Body of pancreas (tissue), 4 donors: ENCODE data around the gene VPS4B. TPM values are rescaled to one million over a fixed set of nuclear protein-coding genes. Genes with fewer than 3 reads are reported as not detected.

Source experiments
- ATAC-seq: fragments of 150-250 bp; one replicate; pipeline ENCODE4 v1.9.1; 2016
- DNase-seq, 4 donors: peaks; one replicate each; pipeline ENCODE4 v3.0.0-alpha.2; 2019
- H3K27ac ChIP-seq, 4 donors: fragments of 200-600 bp; sonication (generic); 1 replicate in 3 of 4; 2 replicates in 1 of 4; pipeline versions ENCODE4 v1.5.1 to v1.6.1; 2016 to 2019; ENCODE audit warnings: mild to moderate bottlenecking in 1 of 4, mixed read lengths in 1 of 4, moderate library complexity in 1 of 4
- H3K27me3 ChIP-seq, 2 donors: fragments of 200-600 bp; sonication (generic); one replicate each; pipeline ENCODE4 v1.6.0; 2016; ENCODE audit warnings: mild to moderate bottlenecking in 1 of 2
- H3K36me3 ChIP-seq, 2 donors: fragments of 200-600 bp; sonication (generic); replicated peaks in 1 of 2; 2 replicates each; pipeline ENCODE4 v1.5.1; 2016; ENCODE audit warnings: low read depth in 2 of 2; ENCODE audit not compliant: insufficient read depth in 1 of 2
- H3K4me1 ChIP-seq: fragments of 200-600 bp; sonication (generic); one replicate; pipeline ENCODE4 v1.6.0; 2016
- H3K4me3 ChIP-seq, 2 donors: fragments of 200-600 bp; sonication (generic); 1 replicate in 1 of 2; 2 replicates in 1 of 2; pipeline ENCODE4 v1.5.1; 2016 to 2019
- H3K9me3 ChIP-seq, 3 donors: fragments of 200-600 bp; sonication (generic); 1 replicate in 2 of 3; 2 replicates in 1 of 3; pipeline ENCODE4 v1.5.1; 2016
- CTCF ChIP-seq, 7 experiments: fragments of 450-650 bp in 4 of 7; fragments of 200-600 bp in 3 of 7; sonication (generic) in 3 of 7; IDR thresholded peaks; one replicate each; pipeline ENCODE4 v1.5.1; 2016 to 2019; ENCODE audit warnings: antibody characterized with exemption in 7 of 7
- POLR2A ChIP-seq, 3 donors: fragments of 450-650 bp; IDR thresholded peaks; one replicate each; pipeline ENCODE4 v1.6.1; 2016; ENCODE audit warnings: antibody characterized with exemption in 3 of 3, mild to moderate bottlenecking in 2 of 3
- WGBS, 2 donors: methylation state at CpG; one replicate each; pipeline ENCODE4 v1.1.5; 2017; 5-methylcytosine and 5-hydroxymethylcytosine counted together
- intact Hi-C: fragments of 100-400 bp; cut with DNase I; formaldehyde crosslinking; loops from one replicate; pipeline ENCODE4 v1.15.1; 2023
- total RNA-seq, 2 donors: library from RNA; depleted of rRNA; stranded (reverse); fragments of >200 nt; gene quantifications; one replicate each; pipeline ENCODE4 v1.1.0, GENCODE V29; 2016

VPS4B gene
- total RNA-seq, 2 donors from 2014 or later: 16.2 to 20.2 TPM

DNA sequence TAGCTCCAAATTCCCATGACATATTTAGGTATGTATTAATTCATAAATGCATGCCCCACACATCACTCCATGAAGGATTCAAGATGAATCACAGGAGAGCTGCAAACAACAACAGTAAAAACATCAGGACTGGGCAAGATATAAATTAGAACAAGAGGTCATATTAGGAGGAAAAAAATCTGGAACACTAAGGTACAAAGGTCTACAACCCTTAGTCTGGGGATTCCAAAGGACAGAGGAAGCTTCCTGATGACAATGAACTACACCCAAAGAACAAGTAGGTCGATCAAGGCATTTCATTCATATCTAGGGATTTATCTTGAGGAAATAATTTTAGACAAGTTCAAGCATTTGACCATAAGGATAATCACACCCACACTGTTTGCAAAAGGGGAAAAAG, 14.5 kb downstream of the VPS4B start:
- WGBS, 2 donors: 32 to 56% methylated on average over 1 of the region's 1 CpG
- H3K36me3 ChIP-seq: peaks cover 0 to 17% of the 10 kb centered on the region in 2 donors
- H3K27ac ChIP-seq: no peak overlapping the region
- H3K4me3 ChIP-seq: no peak overlapping the region
- peaks cover 9% of the 10 kb centered on the region for H3K4me1 ChIP-seq
- no peaks in the 10 kb centered on the region for H3K27me3 ChIP-seq
- TF ChIP-seq POLR2A (IDR thresholded peaks at IDR 0.05) (no peak), CTCF (IDR thresholded peaks at IDR 0.05) (no peak)
- H3K9me3 ChIP-seq: no peaks in the 10 kb centered on the region
- DNase-seq: no peak
- intact Hi-C loops: no loop called here
- ATAC-seq: no peak

GRCh38 chr18:63405986-63406385, 16.3 kb downstream of the VPS4B start:
- DNase-seq: peak; percentile 69 to 82 (median 74)
- 35 to 44% methylated on average over 3 of the region's 3 CpGs for WGBS, 2 donors
- ATAC-seq: peak; percentile 64

DNA sequence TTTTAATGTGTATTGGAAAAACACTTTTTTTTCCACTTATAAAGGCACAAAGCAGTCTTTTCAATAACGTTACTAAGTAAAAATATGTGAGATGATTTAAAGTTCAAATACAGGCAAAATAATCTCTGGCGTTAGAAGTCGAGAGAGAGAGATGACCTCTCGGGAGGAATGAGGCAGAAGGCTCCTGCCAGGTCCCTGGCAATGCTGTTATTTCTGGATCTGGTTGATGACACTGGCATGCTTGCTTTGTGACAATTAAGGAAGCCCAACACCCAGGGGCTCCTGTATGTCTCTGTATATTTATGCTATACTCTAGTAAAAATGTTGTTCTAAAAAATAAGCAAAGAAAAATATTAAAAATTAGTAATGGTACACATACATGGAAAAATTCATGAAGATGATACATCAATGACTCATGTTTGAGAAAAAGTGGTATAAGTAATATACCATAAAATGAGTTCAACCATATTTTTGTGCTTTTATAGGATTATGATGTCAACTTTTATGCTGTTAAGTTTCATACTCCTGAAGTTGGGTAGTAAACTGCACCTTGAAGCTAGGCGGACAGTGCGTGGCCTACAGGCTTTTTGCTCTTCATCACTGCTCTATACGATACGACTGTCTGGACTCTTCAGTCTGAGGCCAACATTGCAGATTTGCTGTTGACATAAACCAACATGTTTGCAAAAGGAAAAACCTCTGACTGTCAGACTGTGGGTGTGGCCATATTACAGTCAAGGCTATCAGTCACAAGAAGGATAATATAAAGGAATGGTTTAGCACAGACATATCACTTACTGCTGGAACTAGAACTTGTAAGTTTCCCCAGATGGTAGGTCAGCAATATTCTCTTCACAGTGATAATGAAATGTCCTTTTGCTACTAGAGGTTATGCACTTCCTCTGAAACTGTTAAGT, 19.8 kb downstream of the VPS4B start:
- H3K27ac ChIP-seq: no peak overlapping the region
- WGBS, 2 donors: 84 to 86% methylated on average over 8 of the region's 8 CpGs
- no peak for DNase-seq
- no peaks in the 10 kb centered on the region for H3K9me3 ChIP-seq
- H3K4me3 ChIP-seq: no peak overlapping the region
- H3K4me1 ChIP-seq: peaks cover 9% of the 10 kb centered on the region
- H3K36me3 ChIP-seq: peaks cover 7 to 39% of the 10 kb centered on the region in 2 donors
- no peak for ATAC-seq
- no peak for TF ChIP-seq CTCF (IDR thresholded peaks at IDR 0.05)
- no peak for TF ChIP-seq POLR2A (IDR thresholded peaks at IDR 0.05)
- intact Hi-C loops: no loop called here
- no peaks in the 10 kb centered on the region for H3K27me3 ChIP-seq

More at GRCh38 chr18:63405986-63406385, 16.3 kb downstream of the VPS4B start:
- H3K4me1 ChIP-seq: peaks cover 9% of the 10 kb centered on the region
- H3K27me3 ChIP-seq: no peaks in the 10 kb centered on the region
- intact Hi-C loops: no loop called here
- no peaks in the 10 kb centered on the region for H3K9me3 ChIP-seq
- peak overlapping the region in 1 of 4 donors; percentile 40 for H3K27ac ChIP-seq
- H3K36me3 ChIP-seq: peaks cover 0 to 24% of the 10 kb centered on the region in 2 donors
- TF ChIP-seq POLR2A (IDR thresholded peaks at IDR 0.05): no peak
- TF ChIP-seq CTCF (IDR thresholded peaks at IDR 0.05): no peak
- H3K4me3 ChIP-seq: no peak overlapping the region

DNA sequence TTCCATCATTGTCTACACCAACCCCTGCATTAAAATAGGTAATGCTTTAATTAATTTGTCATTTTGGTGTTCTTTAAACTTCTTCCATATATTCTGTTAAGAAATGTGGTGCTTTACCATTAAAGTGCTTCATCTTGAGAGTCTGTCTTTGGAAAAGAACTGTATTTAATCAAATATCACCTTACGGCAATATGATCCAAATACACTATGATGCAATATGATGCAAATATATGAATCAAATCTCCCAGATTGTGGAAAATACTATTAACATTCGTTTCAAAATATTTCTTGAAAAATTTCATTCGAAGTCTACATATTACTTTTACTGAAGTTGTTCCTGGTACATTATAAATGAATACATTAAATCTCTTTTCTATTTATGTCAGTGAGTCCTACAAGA, 23.0 kb downstream of the VPS4B start:
- H3K36me3 ChIP-seq: peaks cover 7 to 49% of the 10 kb centered on the region in 2 donors
- intact Hi-C loops: no loop called here

More for the DNA sequence above, 23.0 kb downstream of the VPS4B start:
- Histone ChIP-seq H3K4me1 (no peaks in the 10 kb centered on the region), H3K27ac (no peak overlapping the region), H3K4me3 (no peak overlapping the region), H3K9me3 (no peaks in the 10 kb centered on the region), H3K27me3 (no peaks in the 10 kb centered on the region)
- TF ChIP-seq POLR2A (IDR thresholded peaks at IDR 0.05): no peak
- no peak for TF ChIP-seq CTCF (IDR thresholded peaks at IDR 0.05)
- ATAC-seq: no peak
- WGBS, 2 donors: 91 to 92% methylated on average over 3 of the region's 3 CpGs
- DNase-seq: no peak
